SK-N-SH treated with all-trans-retinoic acid at 6 μM for 48 hours (cell line): ENCODE measurements around the gene TTC36.
"Not testable (repeated sequence)": the region's sequence is repeated elsewhere in the genome, so short reads cannot be mapped to it uniquely, and the experiment has no call there.

Experiments used
- ATAC-seq: fragments of 200-7000 bp; cut with Tn5 transposase; 3 replicates; pipeline ENCODE4 v1.9.1; 2020; ENCODE audit warnings: mild to moderate bottlenecking, moderate library complexity
- ARNTL ChIP-seq: fragments of 450-650 bp; formaldehyde crosslinking; IDR thresholded peaks from 2 replicates; pipeline ENCODE4 v1.5.0; 2020; ENCODE audit warnings: low read depth, mild to moderate bottlenecking, moderate library complexity, borderline replicate concordance
- BACH2 ChIP-seq: fragments of 250-450 bp; sonication (Bioruptor Pico); IDR thresholded peaks from 2 replicates; pipeline ENCODE4 v1.9.0; 2021; ENCODE audit warnings: mild to moderate bottlenecking, borderline replicate concordance
- CSDC2 ChIP-seq: fragments of 250-450 bp; sonication (Bioruptor Pico); IDR thresholded peaks from 2 replicates; pipeline ENCODE4 v1.5.0; 2020; ENCODE audit warnings: mild to moderate bottlenecking, moderate library complexity
- CSRNP3 ChIP-seq: fragments of 250-450 bp; sonication (Bioruptor Pico); IDR thresholded peaks from 2 replicates; pipeline ENCODE4 v1.5.1; 2021; ENCODE audit warnings: mild to moderate bottlenecking, moderate library complexity
- ESRRG ChIP-seq: fragments of 250-450 bp; sonication (Bioruptor Pico); IDR thresholded peaks from 2 replicates; pipeline ENCODE4 v1.6.1; 2021; ENCODE audit warnings: mild to moderate bottlenecking
- GLIS3 ChIP-seq: fragments of 250-450 bp; sonication (Bioruptor Pico); IDR thresholded peaks from 2 replicates; pipeline ENCODE4 v1.5.0; 2020; ENCODE audit warnings: mild to moderate bottlenecking, moderate library complexity
- ISL1 ChIP-seq: fragments of 250-450 bp; sonication (Bioruptor Pico); IDR thresholded peaks from 2 replicates; pipeline ENCODE4 v2.1.2; 2022; ENCODE audit warnings: mild to moderate bottlenecking, moderate library complexity
- PATZ1 ChIP-seq: fragments of 250-450 bp; sonication (Bioruptor Pico); IDR thresholded peaks from 2 replicates; pipeline ENCODE4 v1.8.0; 2020; ENCODE audit warnings: mild to moderate bottlenecking, moderate library complexity, borderline replicate concordance
- PPARA ChIP-seq: fragments of 250-450 bp; sonication (Bioruptor Pico); IDR thresholded peaks from 2 replicates; pipeline ENCODE4 v1.5.0; 2020; ENCODE audit warnings: mild to moderate bottlenecking, borderline replicate concordance
- RARB ChIP-seq: fragments of 250-450 bp; sonication (Bioruptor Pico); IDR thresholded peaks from 2 replicates; pipeline ENCODE4 v1.8.0; 2021; ENCODE audit warnings: mild to moderate bottlenecking, moderate library complexity
- SNAI2 ChIP-seq: fragments of 250-450 bp; sonication (Bioruptor Pico); IDR thresholded peaks from 2 replicates; pipeline ENCODE4 v1.5.0; 2020; ENCODE audit warnings: mild to moderate bottlenecking, moderate library complexity
- TCF4 ChIP-seq: fragments of 250-450 bp; sonication (Bioruptor Pico); IDR thresholded peaks from 2 replicates; pipeline ENCODE4 v1.8.0; 2021; ENCODE audit warnings: mild to moderate bottlenecking, moderate library complexity, borderline replicate concordance
- TOX ChIP-seq: fragments of 250-450 bp; sonication (Bioruptor Pico); IDR thresholded peaks from 2 replicates; pipeline ENCODE4 v1.8.0; 2021; ENCODE audit warnings: mild to moderate bottlenecking, moderate library complexity, borderline replicate concordance
- ZC3H10 ChIP-seq: fragments of 250-450 bp; sonication (Bioruptor Pico); IDR thresholded peaks from 2 replicates; pipeline ENCODE4 v1.5.1; 2021; ENCODE audit warnings: mild to moderate bottlenecking, moderate library complexity
- ZFP3 ChIP-seq: fragments of 250-450 bp; sonication (Bioruptor Pico); IDR thresholded peaks from 2 replicates; pipeline ENCODE4 v1.5.0; 2020; ENCODE audit warnings: mild to moderate bottlenecking, moderate library complexity
- ZFP30 ChIP-seq: fragments of 450-650 bp; formaldehyde crosslinking; IDR thresholded peaks from 2 replicates; pipeline ENCODE4 v1.5.0; 2022; ENCODE audit warnings: mild to moderate bottlenecking, moderate library complexity
- ZNF70 ChIP-seq: fragments of 450-650 bp; formaldehyde crosslinking; IDR thresholded peaks from 2 replicates; pipeline ENCODE4 v1.5.0; 2020; ENCODE audit warnings: mild to moderate bottlenecking, moderate library complexity
- ZNF8 ChIP-seq: fragments of 450-650 bp; formaldehyde crosslinking; IDR thresholded peaks from 2 replicates; pipeline ENCODE4 v1.5.0; 2020; ENCODE audit warnings: mild to moderate bottlenecking, moderate library complexity
- TF ChIP-seq, protein P1 (sequence below): fragments of 250-450 bp; sonication (Bioruptor Pico); IDR thresholded peaks from 2 replicates; pipeline ENCODE4 v1.5.0; 2020; ENCODE audit warnings: mild to moderate bottlenecking, moderate library complexity

TTC36 gene

DNA sequence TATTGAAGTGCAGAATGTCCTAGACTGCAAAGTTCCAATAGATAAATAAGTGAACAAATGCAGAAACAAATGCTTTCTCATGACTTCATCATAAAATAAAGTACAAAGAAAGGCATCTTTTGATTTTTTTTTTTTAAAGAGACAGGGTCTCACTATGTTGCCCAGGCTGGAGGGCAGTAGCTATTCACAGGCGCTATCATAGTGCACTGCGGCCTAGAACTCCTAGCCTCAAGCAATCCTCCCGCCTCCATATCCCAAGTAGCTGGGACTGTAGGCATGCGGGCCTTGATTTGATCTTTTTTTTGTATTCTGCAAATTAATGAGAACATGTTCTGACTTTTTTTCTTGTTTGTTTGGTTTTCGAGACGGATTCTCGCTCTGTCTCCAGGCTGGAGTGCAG is 47.4 kb downstream of the TTC36 start:
- TF ChIP-seq, protein P1, sequence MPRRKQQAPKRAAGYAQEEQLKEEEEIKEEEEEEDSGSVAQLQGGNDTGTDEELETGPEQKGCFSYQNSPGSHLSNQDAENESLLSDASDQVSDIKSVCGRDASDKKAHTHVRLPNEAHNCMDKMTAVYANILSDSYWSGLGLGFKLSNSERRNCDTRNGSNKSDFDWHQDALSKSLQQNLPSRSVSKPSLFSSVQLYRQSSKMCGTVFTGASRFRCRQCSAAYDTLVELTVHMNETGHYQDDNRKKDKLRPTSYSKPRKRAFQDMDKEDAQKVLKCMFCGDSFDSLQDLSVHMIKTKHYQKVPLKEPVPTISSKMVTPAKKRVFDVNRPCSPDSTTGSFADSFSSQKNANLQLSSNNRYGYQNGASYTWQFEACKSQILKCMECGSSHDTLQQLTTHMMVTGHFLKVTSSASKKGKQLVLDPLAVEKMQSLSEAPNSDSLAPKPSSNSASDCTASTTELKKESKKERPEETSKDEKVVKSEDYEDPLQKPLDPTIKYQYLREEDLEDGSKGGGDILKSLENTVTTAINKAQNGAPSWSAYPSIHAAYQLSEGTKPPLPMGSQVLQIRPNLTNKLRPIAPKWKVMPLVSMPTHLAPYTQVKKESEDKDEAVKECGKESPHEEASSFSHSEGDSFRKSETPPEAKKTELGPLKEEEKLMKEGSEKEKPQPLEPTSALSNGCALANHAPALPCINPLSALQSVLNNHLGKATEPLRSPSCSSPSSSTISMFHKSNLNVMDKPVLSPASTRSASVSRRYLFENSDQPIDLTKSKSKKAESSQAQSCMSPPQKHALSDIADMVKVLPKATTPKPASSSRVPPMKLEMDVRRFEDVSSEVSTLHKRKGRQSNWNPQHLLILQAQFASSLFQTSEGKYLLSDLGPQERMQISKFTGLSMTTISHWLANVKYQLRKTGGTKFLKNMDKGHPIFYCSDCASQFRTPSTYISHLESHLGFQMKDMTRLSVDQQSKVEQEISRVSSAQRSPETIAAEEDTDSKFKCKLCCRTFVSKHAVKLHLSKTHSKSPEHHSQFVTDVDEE (CRISPR knock-in tag), result no peak
- TF ChIP-seq RARB, result no peak
- TF ChIP-seq BACH2 (CRISPR knock-in tag), result no peak
- no peak for TF ChIP-seq CSDC2 (CRISPR knock-in tag)
- TF ChIP-seq PATZ1, result no peak
- no peak for TF ChIP-seq ARNTL (CRISPR knock-in tag)
- TF ChIP-seq ESRRG (CRISPR knock-in tag), result no peak
- no peak for TF ChIP-seq ZNF8
- no peak for TF ChIP-seq TOX
- TF ChIP-seq ISL1 (CRISPR knock-in tag), result no peak
- no peak for TF ChIP-seq TCF4
- no peak for TF ChIP-seq ZFP30 (CRISPR knock-in tag)
- no peak for TF ChIP-seq GLIS3 (CRISPR knock-in tag)
- TF ChIP-seq ZC3H10 (CRISPR knock-in tag), result no peak
- TF ChIP-seq ZNF70, result no peak
- no peak for TF ChIP-seq PPARA
- TF ChIP-seq ZFP3 (CRISPR knock-in tag), result no peak
- no peak for TF ChIP-seq CSRNP3
- no peak for TF ChIP-seq SNAI2
- no peak for ATAC-seq

- ATAC-seq, result not testable (repeated sequence)
Measured at GRCh38 chr11:118577995-118578394, 50.7 kb downstream of the TTC36 start.
